Measurements from ENCODE around the gene CAVIN3.
A peak's percentile ranks its signal among the peaks of the same experiment; 100 is the strongest.

The CAVIN3 gene

GRCh38 chr11:6320411-6321155 is at the start of gene CAVIN3:
Gene CAVIN3, minus strand, starts transcription at chr11:6320501. Its CDS starts 25 bp downstream, at chr11:6320476.
- H3K4me3 ChIP-seq (replicated peaks; ENCODE audit: low read depth, low read length) = peak within 1 kb of the TSS; percentile 72
- TF ChIP-seq CTCF (IDR thresholded peaks at IDR 0.05; ENCODE audit: low read length, missing control alignments) = no peak
- DNase-seq (ENCODE audit: low read depth) = peak; percentile 83

GRCh38 chr11:6365659-6366058 is 45.4 kb upstream of the CAVIN3 start:
- TF ChIP-seq CTCF (IDR thresholded peaks at IDR 0.05; ENCODE audit: low read length, missing control alignments) = no peak
- H3K4me3 ChIP-seq (replicated peaks; ENCODE audit: low read depth, low read length) = no peak overlapping the region
- no peak for DNase-seq (ENCODE audit: low read depth)

GRCh38 chr11:6362873-6363678 is 42.8 kb upstream of the CAVIN3 start:
- no peak for TF ChIP-seq CTCF (IDR thresholded peaks at IDR 0.05; ENCODE audit: low read length, missing control alignments)
- peak; percentile 88 for DNase-seq (ENCODE audit: low read depth)
- no peak overlapping the region for H3K4me3 ChIP-seq (replicated peaks; ENCODE audit: low read depth, low read length)

GRCh38 chr11:6362185-6362872 is 42.0 kb upstream of the CAVIN3 start:
- no peak overlapping the region for H3K4me3 ChIP-seq (replicated peaks; ENCODE audit: low read depth, low read length)
- no peak for TF ChIP-seq CTCF (IDR thresholded peaks at IDR 0.05; ENCODE audit: low read length, missing control alignments)
- DNase-seq (ENCODE audit: low read depth) = no peak

- DNase-seq (ENCODE audit: low read depth) = no peak
- H3K4me3 ChIP-seq (replicated peaks; ENCODE audit: low read depth, low read length) = no peak overlapping the region
- no peak for TF ChIP-seq CTCF (IDR thresholded peaks at IDR 0.05; ENCODE audit: low read length, missing control alignments)
Measured at GRCh38 chr11:6360183-6360582, 39.9 kb upstream of the CAVIN3 start.

GRCh38 chr11:6357222-6357621 is 36.9 kb upstream of the CAVIN3 start:
- no peak for TF ChIP-seq CTCF (IDR thresholded peaks at IDR 0.05; ENCODE audit: low read length, missing control alignments)
- peak; percentile 92 for DNase-seq (ENCODE audit: low read depth)
- H3K4me3 ChIP-seq (replicated peaks; ENCODE audit: low read depth, low read length) = no peak overlapping the region
